Stimulated activated CD4-positive, alpha-beta T cell treated with anti-CD3 and anti-CD28 coated beads, TNF-alpha, amount 100 ng/mL, for 1 hour (primary cell): ENCODE measurements around the gene LRP1.

Experiments
- DNase-seq, 3 donors: peaks; one replicate each; pipeline ENCODE4 v3.0.0-alpha.2; 2020; ENCODE audit warnings: low read depth in 3 of 3, low spot score in 1 of 3

Gene LRP1

GRCh38 chr12:57133013-57133569, 4.8 kb downstream of the LRP1 start:
- no peak for DNase-seq

GRCh38 chr12:57133916-57134315, 5.6 kb downstream of the LRP1 start:
- no peak for DNase-seq

- no peak for DNase-seq
These were observed 6.7 kb downstream of the LRP1 start for GRCh38 chr12:57134949-57135348.

GRCh38 chr12:57135527-57136326, 7.4 kb downstream of the LRP1 start:
- no peak for DNase-seq

GRCh38 chr12:57138526-57139272, 10.4 kb downstream of the LRP1 start:
- no peak for DNase-seq

GRCh38 chr12:57139796-57140649, 11.7 kb downstream of the LRP1 start:
- DNase-seq: no peak

- DNase-seq: no peak
These were observed 13.0 kb downstream of the LRP1 start for GRCh38 chr12:57141249-57141648.

GRCh38 chr12:57142121-57142520, 13.8 kb downstream of the LRP1 start:
- no peak for DNase-seq

- DNase-seq: no peak
These were observed 14.4 kb downstream of the LRP1 start for GRCh38 chr12:57142727-57143126.

GRCh38 chr12:57143454-57143853, 15.2 kb downstream of the LRP1 start:
- no peak for DNase-seq

GRCh38 chr12:57145460-57146059, 17.3 kb downstream of the LRP1 start:
- DNase-seq: no peak

- no peak for DNase-seq
These were observed 17.8 kb downstream of the LRP1 start for GRCh38 chr12:57146092-57146491.

- DNase-seq: no peak
These were observed 19.0 kb downstream of the LRP1 start, which contains the start of gene LRP1-AS for GRCh38 chr12:57146961-57147944. TSS of gene LRP1-AS (minus strand) at chr12:57147619.

- no peak for DNase-seq
These were observed 20.4 kb downstream of the LRP1 start for GRCh38 chr12:57148469-57149244.

- DNase-seq: no peak
These were observed 21.1 kb downstream of the LRP1 start for GRCh38 chr12:57149245-57149900.

- DNase-seq: no peak
These were observed 22.2 kb downstream of the LRP1 start for GRCh38 chr12:57150400-57151000.

GRCh38 chr12:57151741-57152630, 23.7 kb downstream of the LRP1 start:
- DNase-seq: no peak
